HepG2 (cell line): ENCODE data around the gene YTHDF1. TPM values are rescaled to one million over a fixed set of nuclear protein-coding genes. Genes with fewer than 3 reads are reported as not detected.
A peak's percentile ranks its signal among the peaks of the same experiment; 100 is the strongest.

Source experiments
- KDM2A ChIP-seq: sonication (generic); formaldehyde crosslinking; IDR thresholded peaks from 2 replicates; pipeline ENCODE4 v1.4.0; 2020; ENCODE audit warnings: low read depth, missing genetic modification reagents, borderline replicate concordance
- RXRA ChIP-seq: sonication (generic); formaldehyde crosslinking; IDR thresholded peaks from 2 replicates; pipeline ENCODE4 v1.5.1; 2020; ENCODE audit warnings: missing genetic modification reagents
- SIN3A ChIP-seq: IDR thresholded peaks from 2 replicates; pipeline ENCODE4 v1.6.1; 2011; ENCODE audit warnings: low read depth, mild to moderate bottlenecking, control low read depth, low read length, borderline replicate concordance
- ZBTB21 ChIP-seq: sonication (generic); formaldehyde crosslinking; IDR thresholded peaks from 2 replicates; pipeline ENCODE4 v1.4.0; 2020; ENCODE audit warnings: missing genetic modification reagents
- ZKSCAN8 ChIP-seq: IDR thresholded peaks from 2 replicates; pipeline ENCODE4 v1.6.1; 2016; ENCODE audit warnings: borderline replicate concordance, missing genetic modification reagents, missing compliant biosample characterization
- ZNF839 ChIP-seq: sonication (generic); formaldehyde crosslinking; IDR thresholded peaks from 2 replicates; pipeline ENCODE4 v1.4.0; 2020; ENCODE audit warnings: missing genetic modification reagents, mild to moderate bottlenecking, borderline replicate concordance
- polyA plus RNA-seq, 8 experiments: library from polyadenylated mRNA; depleted of rRNA in 3 of 8; stranded (reverse) in 7 of 8; unstranded in 1 of 8; fragments of >200 nt; fragmentation: Illumina TruSeq in 4 of 8; extraction: Trizol in 4 of 8; gene quantifications; 2 replicates each; pipeline versions ENCODE4 v1.2.1 to v1.2.3, GENCODE V29; 2011 to 2016; ENCODE audit warnings: low read depth in 4 of 8, missing spikeins in 1 of 8, mixed read lengths in 1 of 8; ENCODE audit not compliant: insufficient read depth in 1 of 8
- total RNA-seq, 5 experiments: library from RNA; depleted of rRNA; stranded (reverse); fragments of >200 nt; fragmentation: Illumina TruSeq; extraction: Trizol; gene quantifications; 2 replicates each; pipeline ENCODE4 v1.2.3, GENCODE V29; 2016; ENCODE audit warnings: low read depth in 1 of 5
- TF ChIP-seq, protein P1 (sequence below): sonication (generic); formaldehyde crosslinking; IDR thresholded peaks from 2 replicates; pipeline ENCODE4 v1.8.0; 2022; ENCODE audit warnings: mild to moderate bottlenecking, missing genetic modification reagents, moderate library complexity
- TF ChIP-seq, protein P2 (sequence below): fragments of 450-650 bp; IDR thresholded peaks from 2 replicates; pipeline ENCODE4 v1.6.1; 2017
- TF ChIP-seq, protein P3 (sequence below): IDR thresholded peaks from 2 replicates; pipeline ENCODE4 v1.6.1; 2016; ENCODE audit warnings: control low read depth
- TF ChIP-seq, protein P4 (sequence below): sonication (generic); formaldehyde crosslinking; conservative IDR thresholded peaks from 2 replicates; pipeline ENCODE4 v1.5.0; 2020; ENCODE audit warnings: missing genetic modification reagents
- TF ChIP-seq, protein P5 (sequence below): sonication (generic); formaldehyde crosslinking; IDR thresholded peaks from 2 replicates; pipeline ENCODE4 v1.4.0; 2020; ENCODE audit warnings: missing genetic modification reagents, borderline replicate concordance
- TF ChIP-seq, protein P6 (sequence below): sonication (generic); IDR thresholded peaks from 2 replicates; pipeline ENCODE4 v1.6.1; 2016; ENCODE audit warnings: low read depth, borderline replicate concordance
- TF ChIP-seq, protein P7 (sequence below): sonication (generic); formaldehyde crosslinking; IDR thresholded peaks from 2 replicates; pipeline ENCODE4 v1.5.0; 2020; ENCODE audit warnings: missing genetic modification reagents, mild to moderate bottlenecking, borderline replicate concordance

YTHDF1 gene
- total and polyA plus RNA-seq, 2 of the 13 experiments (the other 11 are each of a cell fraction or from before 2014, with no cell fraction given) = 34.5 to 37.7 TPM

DNA sequence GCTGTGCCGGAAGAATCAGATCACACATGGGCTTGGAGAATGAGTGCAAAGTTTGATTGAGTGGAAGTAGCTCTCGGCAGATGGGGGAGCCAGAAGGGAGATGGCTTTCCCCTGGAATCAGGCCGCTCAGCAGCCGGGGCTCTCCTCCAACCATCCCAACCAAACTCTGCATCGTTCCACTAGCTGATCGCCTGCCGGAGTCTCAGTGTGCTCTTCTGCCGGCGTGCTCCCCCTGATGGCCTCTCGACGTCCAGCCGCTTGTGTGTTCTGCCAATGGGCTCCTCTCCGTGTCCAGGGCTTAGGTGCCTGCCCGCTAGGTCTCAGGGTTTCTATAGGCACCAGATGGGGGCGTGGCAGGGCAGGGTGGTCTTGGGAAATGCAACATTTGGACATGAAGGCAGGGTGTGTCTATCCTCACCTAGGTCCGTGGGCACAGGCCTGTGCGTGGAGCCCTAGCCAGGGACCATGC, 14.9 kb upstream of the YTHDF1 start (continued):
- TF ChIP-seq, protein P1, sequence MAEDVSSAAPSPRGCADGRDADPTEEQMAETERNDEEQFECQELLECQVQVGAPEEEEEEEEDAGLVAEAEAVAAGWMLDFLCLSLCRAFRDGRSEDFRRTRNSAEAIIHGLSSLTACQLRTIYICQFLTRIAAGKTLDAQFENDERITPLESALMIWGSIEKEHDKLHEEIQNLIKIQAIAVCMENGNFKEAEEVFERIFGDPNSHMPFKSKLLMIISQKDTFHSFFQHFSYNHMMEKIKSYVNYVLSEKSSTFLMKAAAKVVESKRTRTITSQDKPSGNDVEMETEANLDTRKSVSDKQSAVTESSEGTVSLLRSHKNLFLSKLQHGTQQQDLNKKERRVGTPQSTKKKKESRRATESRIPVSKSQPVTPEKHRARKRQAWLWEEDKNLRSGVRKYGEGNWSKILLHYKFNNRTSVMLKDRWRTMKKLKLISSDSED (CRISPR knock-in tag) = no peak
- TF ChIP-seq ZBTB21 (CRISPR knock-in tag) (0 out of 2 replicates have a peak, but pooled peaks have one; percentile 10), SIN3A (no peak), ZNF839 (no peak; the same call in 1 of the 2 replicates), RXRA (peak; percentile 54; the same call in 1 of the 2 replicates), ZKSCAN8 (CRISPR knock-in tag) (no peak), KDM2A (CRISPR knock-in tag) (peak; percentile 84)
- TF ChIP-seq, protein P2, sequence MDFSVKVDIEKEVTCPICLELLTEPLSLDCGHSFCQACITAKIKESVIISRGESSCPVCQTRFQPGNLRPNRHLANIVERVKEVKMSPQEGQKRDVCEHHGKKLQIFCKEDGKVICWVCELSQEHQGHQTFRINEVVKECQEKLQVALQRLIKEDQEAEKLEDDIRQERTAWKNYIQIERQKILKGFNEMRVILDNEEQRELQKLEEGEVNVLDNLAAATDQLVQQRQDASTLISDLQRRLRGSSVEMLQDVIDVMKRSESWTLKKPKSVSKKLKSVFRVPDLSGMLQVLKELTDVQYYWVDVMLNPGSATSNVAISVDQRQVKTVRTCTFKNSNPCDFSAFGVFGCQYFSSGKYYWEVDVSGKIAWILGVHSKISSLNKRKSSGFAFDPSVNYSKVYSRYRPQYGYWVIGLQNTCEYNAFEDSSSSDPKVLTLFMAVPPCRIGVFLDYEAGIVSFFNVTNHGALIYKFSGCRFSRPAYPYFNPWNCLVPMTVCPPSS = no peak
- TF ChIP-seq, protein P3, sequence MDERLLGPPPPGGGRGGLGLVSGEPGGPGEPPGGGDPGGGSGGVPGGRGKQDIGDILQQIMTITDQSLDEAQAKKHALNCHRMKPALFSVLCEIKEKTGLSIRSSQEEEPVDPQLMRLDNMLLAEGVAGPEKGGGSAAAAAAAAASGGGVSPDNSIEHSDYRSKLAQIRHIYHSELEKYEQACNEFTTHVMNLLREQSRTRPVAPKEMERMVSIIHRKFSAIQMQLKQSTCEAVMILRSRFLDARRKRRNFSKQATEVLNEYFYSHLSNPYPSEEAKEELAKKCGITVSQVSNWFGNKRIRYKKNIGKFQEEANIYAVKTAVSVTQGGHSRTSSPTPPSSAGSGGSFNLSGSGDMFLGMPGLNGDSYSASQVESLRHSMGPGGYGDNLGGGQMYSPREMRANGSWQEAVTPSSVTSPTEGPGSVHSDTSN (CRISPR knock-in tag) = no peak
- TF ChIP-seq, protein P4, sequence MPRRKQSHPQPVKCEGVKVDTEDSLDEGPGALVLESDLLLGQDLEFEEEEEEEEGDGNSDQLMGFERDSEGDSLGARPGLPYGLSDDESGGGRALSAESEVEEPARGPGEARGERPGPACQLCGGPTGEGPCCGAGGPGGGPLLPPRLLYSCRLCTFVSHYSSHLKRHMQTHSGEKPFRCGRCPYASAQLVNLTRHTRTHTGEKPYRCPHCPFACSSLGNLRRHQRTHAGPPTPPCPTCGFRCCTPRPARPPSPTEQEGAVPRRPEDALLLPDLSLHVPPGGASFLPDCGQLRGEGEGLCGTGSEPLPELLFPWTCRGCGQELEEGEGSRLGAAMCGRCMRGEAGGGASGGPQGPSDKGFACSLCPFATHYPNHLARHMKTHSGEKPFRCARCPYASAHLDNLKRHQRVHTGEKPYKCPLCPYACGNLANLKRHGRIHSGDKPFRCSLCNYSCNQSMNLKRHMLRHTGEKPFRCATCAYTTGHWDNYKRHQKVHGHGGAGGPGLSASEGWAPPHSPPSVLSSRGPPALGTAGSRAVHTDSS (CRISPR knock-in tag) = no peak
- TF ChIP-seq, protein P5, sequence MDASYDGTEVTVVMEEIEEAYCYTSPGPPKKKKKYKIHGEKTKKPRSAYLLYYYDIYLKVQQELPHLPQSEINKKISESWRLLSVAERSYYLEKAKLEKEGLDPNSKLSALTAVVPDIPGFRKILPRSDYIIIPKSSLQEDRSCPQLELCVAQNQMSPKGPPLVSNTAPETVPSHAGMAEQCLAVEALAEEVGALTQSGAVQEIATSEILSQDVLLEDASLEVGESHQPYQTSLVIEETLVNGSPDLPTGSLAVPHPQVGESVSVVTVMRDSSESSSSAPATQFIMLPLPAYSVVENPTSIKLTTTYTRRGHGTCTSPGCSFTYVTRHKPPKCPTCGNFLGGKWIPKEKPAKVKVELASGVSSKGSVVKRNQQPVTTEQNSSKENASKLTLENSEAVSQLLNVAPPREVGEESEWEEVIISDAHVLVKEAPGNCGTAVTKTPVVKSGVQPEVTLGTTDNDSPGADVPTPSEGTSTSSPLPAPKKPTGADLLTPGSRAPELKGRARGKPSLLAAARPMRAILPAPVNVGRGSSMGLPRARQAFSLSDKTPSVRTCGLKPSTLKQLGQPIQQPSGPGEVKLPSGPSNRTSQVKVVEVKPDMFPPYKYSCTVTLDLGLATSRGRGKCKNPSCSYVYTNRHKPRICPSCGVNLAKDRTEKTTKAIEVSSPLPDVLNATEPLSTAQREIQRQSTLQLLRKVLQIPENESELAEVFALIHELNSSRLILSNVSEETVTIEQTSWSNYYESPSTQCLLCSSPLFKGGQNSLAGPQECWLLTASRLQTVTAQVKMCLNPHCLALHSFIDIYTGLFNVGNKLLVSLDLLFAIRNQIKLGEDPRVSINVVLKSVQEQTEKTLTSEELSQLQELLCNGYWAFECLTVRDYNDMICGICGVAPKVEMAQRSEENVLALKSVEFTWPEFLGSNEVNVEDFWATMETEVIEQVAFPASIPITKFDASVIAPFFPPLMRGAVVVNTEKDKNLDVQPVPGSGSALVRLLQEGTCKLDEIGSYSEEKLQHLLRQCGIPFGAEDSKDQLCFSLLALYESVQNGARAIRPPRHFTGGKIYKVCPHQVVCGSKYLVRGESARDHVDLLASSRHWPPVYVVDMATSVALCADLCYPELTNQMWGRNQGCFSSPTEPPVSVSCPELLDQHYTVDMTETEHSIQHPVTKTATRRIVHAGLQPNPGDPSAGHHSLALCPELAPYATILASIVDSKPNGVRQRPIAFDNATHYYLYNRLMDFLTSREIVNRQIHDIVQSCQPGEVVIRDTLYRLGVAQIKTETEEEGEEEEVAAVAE (CRISPR knock-in tag) = 0 out of 2 replicates have a peak, but pooled peaks have one; percentile 57
- TF ChIP-seq, protein P6, sequence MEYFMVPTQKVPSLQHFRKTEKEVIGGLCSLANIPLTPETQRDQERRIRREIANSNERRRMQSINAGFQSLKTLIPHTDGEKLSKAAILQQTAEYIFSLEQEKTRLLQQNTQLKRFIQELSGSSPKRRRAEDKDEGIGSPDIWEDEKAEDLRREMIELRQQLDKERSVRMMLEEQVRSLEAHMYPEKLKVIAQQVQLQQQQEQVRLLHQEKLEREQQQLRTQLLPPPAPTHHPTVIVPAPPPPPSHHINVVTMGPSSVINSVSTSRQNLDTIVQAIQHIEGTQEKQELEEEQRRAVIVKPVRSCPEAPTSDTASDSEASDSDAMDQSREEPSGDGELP = peak; percentile 19; the same call in 1 of the 2 replicates
- TF ChIP-seq, protein P7, sequence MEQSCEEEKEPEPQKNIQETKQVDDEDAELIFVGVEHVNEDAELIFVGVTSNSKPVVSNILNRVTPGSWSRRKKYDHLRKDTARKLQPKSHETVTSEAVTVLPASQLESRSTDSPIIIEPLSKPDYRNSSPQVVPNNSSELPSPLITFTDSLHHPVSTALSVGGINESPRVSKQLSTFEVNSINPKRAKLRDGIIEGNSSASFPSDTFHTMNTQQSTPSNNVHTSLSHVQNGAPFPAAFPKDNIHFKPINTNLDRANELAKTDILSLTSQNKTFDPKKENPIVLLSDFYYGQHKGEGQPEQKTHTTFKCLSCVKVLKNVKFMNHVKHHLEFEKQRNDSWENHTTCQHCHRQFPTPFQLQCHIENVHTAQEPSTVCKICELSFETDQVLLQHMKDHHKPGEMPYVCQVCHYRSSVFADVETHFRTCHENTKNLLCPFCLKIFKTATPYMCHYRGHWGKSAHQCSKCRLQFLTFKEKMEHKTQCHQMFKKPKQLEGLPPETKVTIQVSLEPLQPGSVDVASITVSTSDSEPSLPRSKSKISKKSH (CRISPR knock-in tag) = no peak; the same call in 1 of the 2 replicates
